Prostate gland (tissue), 2 donors: ENCODE measurements around the gene POLD2.

Source experiments
- CTCF ChIP-seq, 4 experiments: fragments of 200-600 bp in 2 of 4; fragments of 450-650 bp in 2 of 4; sonication (generic) in 2 of 4; IDR thresholded peaks; 1 replicate in 3 of 4; 2 replicates in 1 of 4; pipeline ENCODE4 v1.5.1; 2016 to 2019; ENCODE audit warnings: antibody characterized with exemption in 4 of 4, mild to moderate bottlenecking in 2 of 4, moderate library complexity in 2 of 4
- POLR2A ChIP-seq: fragments of 450-650 bp; IDR thresholded peaks from one replicate; pipeline ENCODE4 v1.6.1; 2016; ENCODE audit warnings: antibody characterized with exemption, mild to moderate bottlenecking

- TF ChIP-seq POLR2A (no peak), CTCF (IDR thresholded peaks at IDR 0.05) (no peak)
These were observed 16.9 kb downstream of the POLD2 start for GRCh38 chr7:44106311-44107065.
